C4-2B (cell line): ENCODE results near the gene PARP12.

Experiments
- ZFX ChIP-seq: fragments of 450-650 bp; IDR thresholded peaks from 2 replicates; pipeline ENCODE4 v1.6.1; 2017
- TF ChIP-seq, protein P1 (sequence below): fragments of 450-650 bp; conservative IDR thresholded peaks from 2 replicates; pipeline ENCODE4 v1.5.1; 2017; ENCODE audit warnings: mild to moderate bottlenecking

- TF ChIP-seq, protein P1, sequence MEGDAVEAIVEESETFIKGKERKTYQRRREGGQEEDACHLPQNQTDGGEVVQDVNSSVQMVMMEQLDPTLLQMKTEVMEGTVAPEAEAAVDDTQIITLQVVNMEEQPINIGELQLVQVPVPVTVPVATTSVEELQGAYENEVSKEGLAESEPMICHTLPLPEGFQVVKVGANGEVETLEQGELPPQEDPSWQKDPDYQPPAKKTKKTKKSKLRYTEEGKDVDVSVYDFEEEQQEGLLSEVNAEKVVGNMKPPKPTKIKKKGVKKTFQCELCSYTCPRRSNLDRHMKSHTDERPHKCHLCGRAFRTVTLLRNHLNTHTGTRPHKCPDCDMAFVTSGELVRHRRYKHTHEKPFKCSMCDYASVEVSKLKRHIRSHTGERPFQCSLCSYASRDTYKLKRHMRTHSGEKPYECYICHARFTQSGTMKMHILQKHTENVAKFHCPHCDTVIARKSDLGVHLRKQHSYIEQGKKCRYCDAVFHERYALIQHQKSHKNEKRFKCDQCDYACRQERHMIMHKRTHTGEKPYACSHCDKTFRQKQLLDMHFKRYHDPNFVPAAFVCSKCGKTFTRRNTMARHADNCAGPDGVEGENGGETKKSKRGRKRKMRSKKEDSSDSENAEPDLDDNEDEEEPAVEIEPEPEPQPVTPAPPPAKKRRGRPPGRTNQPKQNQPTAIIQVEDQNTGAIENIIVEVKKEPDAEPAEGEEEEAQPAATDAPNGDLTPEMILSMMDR, result no peak
- no peak for TF ChIP-seq ZFX
Observed at GRCh38 chr7:140021603-140022002, 41.1 kb downstream of the PARP12 start.
